K562 (cell line): ENCODE results near the gene DAAM1. TPM values are rescaled to one million over a fixed set of nuclear protein-coding genes. Genes with fewer than 3 reads are reported as not detected.

Experiments
- ATAC-seq: fragments of 200-7000 bp; cut with Tn5 transposase; 3 replicates; pipeline ENCODE4 v1.9.1; 2020; ENCODE audit warnings: moderate library complexity
- BruUV-seq: library from RNA; stranded (reverse); fragments of 400-500 nt; replicated peaks from 2 replicates; lab custom pipeline; 2021; lab: Mats Ljungman, UMichigan
- CTCF ChIA-PET: fragments of 300-600 bp; formaldehyde crosslinking; extraction: SDS; loops from one replicate; lab custom pipeline; 2021; ENCODE audit warnings: low intra/inter-chr PET ratio; lab: Yijun Ruan, JAX
- POLR2A ChIA-PET: fragments of 300-600, 350-650 bp; sonication (Branson Sonifier 250); formaldehyde crosslinking; extraction: SDS; loops from one replicate; lab custom pipeline; 2021; ENCODE audit warnings: antibody characterized with exemption, inconsistent platforms; lab: Yijun Ruan, JAX
- DNase-seq, 4 experiments: peaks; one replicate each; pipeline versions ENCODE4 v3.0.0 to v3.0.0-alpha.2; 2011 to 2018; ENCODE audit warnings: low spot score in 3 of 4, mixed read lengths in 3 of 4; ENCODE audit errors: extremely low read depth in 1 of 4
- FAIRE-seq: peaks from 2 replicates; lab custom pipeline; 2011; peaks lifted over from hg19 to GRCh38; lab: Jason Lieb, UNC
- H2AFZ ChIP-seq: 2 replicates; pipeline ENCODE4 v1.6.0; 2011; ENCODE audit warnings: low read depth, low read length, control low read depth, inconsistent platforms
- H3K27ac ChIP-seq: fragments of 200-600 bp; 3 replicates; pipeline ENCODE4 v1.8.0; 2011; ENCODE audit warnings: low read depth, mild to moderate bottlenecking, control low read depth, inconsistent platforms, low read length, moderate library complexity, mixed read lengths; ENCODE audit errors: extremely low read depth
- H3K27me3 ChIP-seq, 2 experiments: fragments of 300-600 bp in 1 of 2; 2 replicates in 1 of 2; 3 replicates in 1 of 2; pipeline versions ENCODE4 v1.6.0 to v1.8.0; 2011; ENCODE audit warnings: inconsistent platforms in 2 of 2, low read length in 2 of 2, mild to moderate bottlenecking in 1 of 2, mixed read lengths in 1 of 2, moderate library complexity in 1 of 2; ENCODE audit not compliant: control insufficient read depth in 2 of 2, insufficient read depth in 2 of 2
- H3K36me3 ChIP-seq: fragments of 300-600 bp; 3 replicates; pipeline ENCODE4 v1.8.0; 2011; ENCODE audit warnings: mild to moderate bottlenecking, low read length, inconsistent platforms; ENCODE audit not compliant: control insufficient read depth, insufficient read depth
- H3K4me1 ChIP-seq, 2 experiments: fragments of 200-600 bp in 1 of 2; replicated peaks in 1 of 2; 2 replicates in 1 of 2; 3 replicates in 1 of 2; pipeline versions ENCODE4 v1.5.1 to v1.8.0; 2011; ENCODE audit warnings: inconsistent platforms in 2 of 2, low read length in 2 of 2, mild to moderate bottlenecking in 1 of 2, mixed read lengths in 1 of 2, moderate library complexity in 1 of 2; ENCODE audit not compliant: control insufficient read depth in 2 of 2, insufficient read depth in 2 of 2
- H3K4me2 ChIP-seq: 2 replicates; pipeline ENCODE4 v1.6.1; 2011; ENCODE audit warnings: low read length, control low read depth, inconsistent platforms, mixed read lengths; ENCODE audit not compliant: insufficient read depth
- H3K4me3 ChIP-seq: fragments of 200-600 bp; sonication (generic), shearing (Covaris generic); 2 replicates; pipeline ENCODE4 v1.5.1; 2016; ENCODE audit warnings: control low read depth, inconsistent platforms
- H3K79me2 ChIP-seq: fragments of 200-600 bp; 3 replicates; pipeline ENCODE4 v1.8.0; 2011; ENCODE audit warnings: low read length, inconsistent platforms; ENCODE audit not compliant: control insufficient read depth, insufficient read depth
- H3K9ac ChIP-seq, 2 experiments: 2 replicates each; pipeline versions ENCODE4 v1.6.0 to v1.6.1; 2011; ENCODE audit warnings: low read depth in 2 of 2, low read length in 2 of 2, control low read depth in 1 of 2, inconsistent platforms in 1 of 2, mild to moderate bottlenecking in 1 of 2, mixed read lengths in 1 of 2; ENCODE audit not compliant: insufficient read depth in 1 of 2
- H3K9me1 ChIP-seq: one replicate; pipeline ENCODE4 v1.6.0; 2011; ENCODE audit warnings: inconsistent platforms, mild to moderate bottlenecking, low read length, moderate library complexity; ENCODE audit not compliant: control insufficient read depth, insufficient read depth
- H3K9me3 ChIP-seq: replicated peaks from 2 replicates; pipeline ENCODE4 v1.5.1; 2011; ENCODE audit warnings: low read depth, low read length, inconsistent platforms; ENCODE audit not compliant: control insufficient read depth, insufficient read depth
- H4K20me1 ChIP-seq: replicated peaks from 2 replicates; pipeline ENCODE4 v1.6.1; 2011; ENCODE audit warnings: low read length, inconsistent platforms, mixed read lengths; ENCODE audit not compliant: control insufficient read depth, insufficient read depth
- ELK3 ChIP-seq: fragments of 450-650 bp; formaldehyde crosslinking; IDR thresholded peaks from 2 replicates; pipeline ENCODE4 v1.4.0; 2020; ENCODE audit warnings: mild to moderate bottlenecking
- FOSL1 ChIP-seq: fragments of 200-800 bp; sonication (Bioruptor generic); conservative IDR thresholded peaks from 2 replicates; pipeline ENCODE4 v1.6.1; 2016; ENCODE audit warnings: missing genetic modification characterization, missing compliant biosample characterization
- REST ChIP-seq, 2 experiments: fragments of 450-650 bp; formaldehyde crosslinking in 1 of 2; IDR thresholded peaks; 2 replicates each; pipeline versions ENCODE4 v1.4.0 to v1.6.1; 2014 to 2020; ENCODE audit warnings: mild to moderate bottlenecking in 2 of 2, borderline replicate concordance in 1 of 2, low read depth in 1 of 2
- ZNF316 ChIP-seq: fragments of 450-650 bp; IDR thresholded peaks from 2 replicates; pipeline ENCODE4 v1.6.1; 2016
- ZNF639 ChIP-seq, 2 experiments: fragments of 200-800 bp in 1 of 2; sonication (Bioruptor generic) in 1 of 2; sonication (generic) in 1 of 2; formaldehyde crosslinking in 1 of 2; IDR thresholded peaks in 1 of 2; conservative IDR thresholded peaks in 1 of 2; 2 replicates each; pipeline versions ENCODE4 v1.5.0 to v1.6.1; 2016 to 2020; ENCODE audit warnings: missing compliant biosample characterization in 1 of 2, missing genetic modification characterization in 1 of 2, missing genetic modification reagents in 1 of 2
- ZNF764 ChIP-seq: fragments of 250-450 bp; sonication (Bioruptor Pico); IDR thresholded peaks from 2 replicates; pipeline ENCODE4 v1.4.0; 2020; ENCODE audit warnings: low read depth, mild to moderate bottlenecking, moderate library complexity
- ZSCAN32 ChIP-seq: fragments of 450-650 bp; formaldehyde crosslinking; IDR thresholded peaks from 2 replicates; pipeline ENCODE4 v1.4.0; 2020; ENCODE audit warnings: mild to moderate bottlenecking, moderate library complexity
- WGBS: fragments of 100-300 bp; shearing (Covaris generic); methylation state at CpG from one replicate; pipeline ENCODE4 v1.1.6; 2016; ENCODE audit warnings: low coverage, mixed read lengths; ENCODE audit not compliant: insufficient coverage; ENCODE audit errors: missing lambda C conversion rate; 5-methylcytosine and 5-hydroxymethylcytosine counted together
- in situ Hi-C: fragments of 300-500 bp; cut with MboI; formaldehyde crosslinking; loops from 4 replicates; pipeline ENCODE4 v1.15.0; 2018; ENCODE audit warnings: inconsistent platforms, mixed read lengths
- intact Hi-C: fragments of 100-400 bp; cut with micrococcal nuclease; formaldehyde crosslinking; loops from 2 replicates; pipeline ENCODE4 v1.14.2; 2022
- polyA plus RNA-seq, 8 experiments: library from polyadenylated mRNA; depleted of rRNA in 4 of 8; stranded (reverse) in 5 of 8; unstranded in 3 of 8; fragments of >200 nt; fragmentation: Nextera tagmentation in 2 of 8; fragmentation: Illumina TruSeq in 1 of 8; extraction: Ambion mirVana in 2 of 8; extraction: Trizol in 1 of 8; gene quantifications; 2 replicates each; pipeline versions ENCODE4 v1.2.1 to v1.2.3, GENCODE V29; 2011 to 2014; ENCODE audit warnings: inconsistent platforms in 1 of 8, missing spikeins in 1 of 8
- total RNA-seq, 7 experiments: library from RNA; depleted of rRNA in 6 of 7; stranded (reverse); fragments of >200 nt in 6 of 7; fragmentation: Illumina TruSeq in 2 of 7; extraction: Trizol in 2 of 7; gene quantifications; 2 replicates each; pipeline versions ENCODE4 v1.2.1 to v1.2.3, GENCODE V29; 2011 to 2021; ENCODE audit warnings: low replicate concordance in 1 of 7

DAAM1 gene
- total and polyA plus RNA-seq, 9 of the 15 experiments (the other 6 are each of a cell fraction or from before 2014, with no cell fraction given): 3.6 to 11.6 (median 6.7) TPM

GRCh38 chr14:59341858-59342477 is 153.5 kb downstream of the DAAM1 start:
- Histone ChIP-seq H3K9me1 (no peaks in the 10 kb centered on the region), H3K9ac (no peak overlapping the region), H3K27me3 (no peaks in the 10 kb centered on the region), H3K36me3 (no peaks in the 10 kb centered on the region), H4K20me1 (no peaks in the 10 kb centered on the region), H3K9me3 (no peaks in the 10 kb centered on the region), H3K4me1 (no peaks in the 10 kb centered on the region; a peak in 1 of 5 replicates), H3K4me3 (no peak overlapping the region), H3K27ac (no peak overlapping the region), H3K4me2 (no peak overlapping the region), H2AFZ (no peak overlapping the region), H3K79me2 (no peaks in the 10 kb centered on the region)
- no TSS peak for BruUV-seq
- DNase-seq (peak in 1 of 4 experiments; percentile 9), FAIRE-seq (no peak), ATAC-seq (no peak)
- in situ Hi-C loops (no loop called here), intact Hi-C loops (no loop called here)
- CTCF ChIA-PET: no interaction called here
- POLR2A ChIA-PET: no interaction called here
- 51% methylated on average over 4 of the region's 4 CpGs for WGBS
- TF ChIP-seq ZNF316: peak; percentile 19; the same call in 1 of the 2 replicates
- TF ChIP-seq ZNF639 (CRISPR knock-in tag; conservative IDR thresholded peaks at IDR 0.05 in 1 of 2, IDR thresholded peaks at IDR 0.05 in 1 of 2): no peak
- TF ChIP-seq REST (IDR thresholded peaks at IDR 0.05; ENCODE audit: borderline replicate concordance): no peak
- no peak for TF ChIP-seq REST (CRISPR knock-in tag; IDR thresholded peaks at IDR 0.05; ENCODE audit: low read depth)
- peak; percentile 25; the same call in 1 of the 2 replicates for TF ChIP-seq FOSL1 (tag)
- TF ChIP-seq ZNF764 (CRISPR knock-in tag): no peak
- TF ChIP-seq ELK3 (CRISPR knock-in tag): no peak
- TF ChIP-seq ZSCAN32 (CRISPR knock-in tag): no peak
